NCI-H524 treated with DMSO at 0.1 percent for 48 hours (cell line): ENCODE results near the gene SLC4A4.
A peak's percentile ranks its signal among the peaks of the same experiment; 100 is the strongest.
"Not testable (repeated sequence)": the region's sequence is repeated elsewhere in the genome, so short reads cannot be mapped to it uniquely, and the experiment has no call there.

Experiments
- DNase-seq: peaks from one replicate; lab custom pipeline; 2025; lab: John Stamatoyannopoulos, UW

Gene SLC4A4

DNA sequence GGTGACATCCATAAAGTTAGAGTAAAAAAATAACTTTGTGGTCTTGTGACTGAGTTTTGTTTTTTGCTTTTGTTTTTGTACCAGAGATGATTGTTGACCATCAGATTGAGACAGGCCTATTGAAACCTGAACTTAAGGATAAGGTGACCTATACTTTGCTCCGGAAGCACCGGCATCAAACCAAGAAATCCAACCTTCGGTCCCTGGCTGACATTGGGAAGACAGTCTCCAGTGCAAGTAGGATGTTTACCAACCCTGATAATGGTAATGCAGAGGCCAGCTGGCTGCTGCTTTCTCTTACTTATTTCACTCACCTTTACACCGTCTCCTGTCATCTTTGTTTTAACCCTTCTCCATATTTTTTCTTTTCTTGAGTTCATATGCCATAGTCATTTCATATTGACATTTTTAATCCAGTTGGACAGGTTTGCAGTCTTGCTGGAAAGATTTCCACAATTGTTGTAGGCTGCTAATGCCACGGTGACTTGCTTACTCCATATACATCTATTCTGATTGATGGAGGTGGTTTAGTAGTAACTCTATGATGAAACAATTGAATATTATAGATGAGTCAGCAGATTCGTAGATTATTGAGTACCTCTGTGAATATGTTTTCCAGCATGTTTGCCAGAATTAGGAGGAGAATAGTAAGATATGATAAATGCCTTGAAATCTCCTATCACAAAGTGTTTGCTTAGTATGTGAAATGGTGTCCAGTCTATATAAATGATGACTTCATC is 18.3 kb downstream of the SLC4A4 start:
- no peak for DNase-seq

DNA sequence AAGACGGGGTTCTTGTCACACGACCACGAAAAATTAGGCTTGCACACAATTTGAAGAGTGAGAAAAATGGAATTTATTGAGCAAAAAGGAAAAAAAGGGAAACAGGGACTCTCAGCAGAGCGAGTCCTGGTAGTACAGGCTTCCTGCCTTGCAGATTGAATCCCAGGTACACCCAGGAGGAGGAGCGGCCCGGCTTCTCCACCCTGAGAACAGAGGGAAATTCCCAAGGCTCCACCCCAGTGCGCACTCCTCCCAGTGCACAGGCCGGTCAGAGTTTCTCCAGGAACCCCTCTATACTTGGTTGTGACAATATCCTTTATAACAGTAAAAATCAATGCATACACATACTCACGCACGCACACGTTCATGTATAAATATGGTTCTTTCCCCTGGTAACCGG is 22.0 kb downstream of the SLC4A4 start:
- DNase-seq, result no peak

DNA sequence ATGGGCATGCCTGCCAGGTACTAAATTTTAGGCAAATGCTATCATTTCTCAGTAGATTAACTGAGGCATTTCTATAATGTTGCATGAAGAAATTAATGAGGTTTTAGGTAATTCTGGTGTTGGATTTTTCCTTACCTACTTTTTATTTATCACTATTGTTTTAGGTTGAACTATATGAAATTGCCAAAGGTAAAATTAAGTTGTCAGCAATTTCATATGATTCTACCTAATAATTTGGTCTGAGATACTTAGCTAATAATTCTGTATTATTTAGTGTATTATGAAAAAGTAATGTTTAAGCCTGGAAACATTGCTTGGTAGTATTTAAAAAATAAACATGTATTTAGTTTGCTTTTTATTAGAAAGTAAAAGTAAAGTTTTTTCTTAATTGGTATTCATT is 22.7 kb downstream of the SLC4A4 start:
- no peak for DNase-seq

DNA sequence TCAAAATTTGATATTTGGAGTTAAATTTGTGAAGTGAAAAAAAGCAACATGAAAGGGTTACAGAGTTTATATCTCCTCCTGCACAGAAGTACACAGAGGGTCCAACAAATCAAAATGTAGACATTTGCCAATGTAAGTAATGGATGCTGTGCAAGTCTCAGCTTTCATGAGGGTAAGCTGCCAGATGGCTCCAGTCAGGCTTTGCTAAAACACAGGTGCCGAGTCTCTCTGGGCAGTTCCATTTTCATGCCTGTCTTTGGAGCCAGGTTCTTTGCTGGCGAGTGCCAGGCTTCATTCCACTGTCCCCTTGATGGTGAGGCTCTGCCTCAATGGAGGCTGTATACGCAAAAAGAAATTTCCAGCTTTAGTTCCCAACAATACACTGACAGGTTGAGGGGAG is 27.9 kb downstream of the SLC4A4 start:
- peak; percentile 71 for DNase-seq

DNA sequence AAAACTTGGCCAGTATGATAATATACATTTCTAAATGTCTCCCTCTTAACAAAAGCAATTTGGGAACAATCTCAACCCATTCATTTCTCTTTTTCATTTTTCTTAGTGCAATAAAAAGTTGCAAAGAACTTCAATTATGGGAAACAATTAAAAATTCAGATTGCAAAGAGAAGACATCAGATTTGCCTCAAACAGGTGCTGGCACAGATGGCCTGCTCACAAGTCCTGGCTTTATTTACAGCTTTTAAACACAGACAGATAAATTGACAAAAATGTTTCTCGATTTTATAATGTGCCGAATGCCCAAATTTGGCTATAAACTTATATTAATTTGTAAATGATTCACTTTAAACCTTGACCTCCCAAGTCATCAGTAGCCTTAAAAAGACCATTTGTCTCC is 28.7 kb downstream of the SLC4A4 start:
- no peak for DNase-seq

DNA sequence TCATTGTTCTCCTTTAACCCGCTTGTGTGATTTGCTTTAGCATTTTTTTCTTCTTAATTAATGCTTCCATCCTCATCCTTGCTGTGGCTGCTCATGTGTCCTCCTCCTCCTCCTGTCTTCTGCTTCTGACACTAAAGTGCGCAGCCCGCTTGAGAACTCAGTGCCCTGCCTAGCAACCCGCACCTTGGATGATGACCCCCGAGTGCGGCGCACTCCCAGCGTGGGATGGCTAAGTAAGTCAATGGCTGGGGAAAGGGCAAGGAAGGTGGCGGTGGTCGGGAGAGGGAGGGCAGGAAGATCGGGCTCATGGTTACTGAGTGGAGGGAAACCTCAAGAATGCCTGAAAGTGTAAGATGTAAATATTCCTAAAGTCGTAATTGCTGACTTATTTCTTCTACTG is 30.1 kb downstream of the SLC4A4 start:
- no peak for DNase-seq

DNA sequence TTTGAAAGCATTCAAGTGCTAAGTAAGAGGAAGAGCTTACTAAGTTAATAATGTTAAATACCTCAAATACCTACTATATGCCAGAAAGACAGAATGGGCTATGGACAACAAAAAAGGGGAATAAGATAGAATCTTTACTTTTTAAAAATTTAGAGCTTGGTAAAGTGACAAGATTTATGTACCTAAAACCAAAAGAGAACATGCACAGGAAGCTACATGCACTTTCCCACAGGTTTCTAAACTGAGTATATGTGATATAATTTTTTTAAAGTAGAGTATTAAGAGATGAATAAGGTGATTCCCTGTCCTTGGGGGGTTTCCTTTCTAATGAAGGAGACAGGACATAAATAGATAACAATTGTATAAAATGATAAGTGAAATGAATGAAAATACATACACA is 30.7 kb downstream of the SLC4A4 start:
- DNase-seq, result no peak

DNA sequence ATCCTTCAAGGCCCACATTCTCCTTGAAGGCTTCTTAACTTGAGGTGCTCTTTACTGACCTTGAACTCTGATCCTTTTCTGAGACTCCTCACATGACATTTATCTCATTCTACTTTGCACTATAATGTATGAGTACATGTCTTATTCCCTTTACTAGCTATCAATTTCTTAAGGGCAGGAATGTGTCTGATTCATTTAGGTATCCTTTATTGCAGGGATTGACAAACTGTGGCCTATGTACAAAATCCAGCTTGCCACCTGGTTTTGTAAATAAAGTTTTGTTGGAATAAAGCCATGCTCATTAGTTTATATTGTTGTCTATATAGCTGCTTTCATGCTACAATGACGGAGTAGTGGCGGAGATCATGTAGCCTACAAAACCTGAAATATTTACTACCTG is 36.7 kb downstream of the SLC4A4 start:
- no peak for DNase-seq

DNA sequence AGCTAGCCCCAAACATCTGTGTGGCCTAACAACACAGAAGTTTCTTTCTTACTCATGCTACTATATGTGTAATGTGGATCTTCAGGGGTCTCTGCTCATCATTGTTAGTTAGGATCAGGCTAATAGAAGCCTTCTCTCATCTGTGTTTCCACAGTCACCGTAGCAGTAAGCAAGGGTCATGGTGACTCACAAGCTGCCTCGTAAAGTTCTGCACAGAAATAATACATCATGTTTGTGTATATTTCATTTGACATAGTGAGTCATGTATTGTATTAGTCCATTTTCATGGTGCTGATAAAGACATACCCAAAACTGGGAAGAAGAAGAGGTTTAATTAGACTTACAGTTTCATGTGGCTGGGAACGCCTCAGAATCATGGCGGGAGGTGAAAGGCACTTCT is 38.7 kb downstream of the SLC4A4 start:
- DNase-seq, result no peak

DNA sequence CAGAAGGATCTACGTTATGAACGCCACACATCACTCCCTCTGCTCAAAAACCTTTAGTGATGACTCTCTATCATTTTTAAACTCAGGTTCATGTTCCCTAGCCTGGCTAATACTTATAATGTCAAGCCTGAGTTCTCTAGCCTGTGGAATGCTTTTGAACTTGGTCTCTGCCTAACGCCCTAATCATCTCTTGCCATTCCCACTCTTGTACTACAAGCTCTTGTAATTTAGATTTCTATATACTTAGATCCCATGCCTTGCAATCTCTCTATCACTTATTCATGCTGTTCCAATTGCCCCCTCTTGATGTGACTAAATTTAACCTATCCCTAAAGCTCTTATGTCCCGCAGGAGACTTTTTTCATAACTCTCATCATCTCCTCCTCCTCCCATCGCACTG is 40.3 kb downstream of the SLC4A4 start:
- DNase-seq, result no peak

DNA sequence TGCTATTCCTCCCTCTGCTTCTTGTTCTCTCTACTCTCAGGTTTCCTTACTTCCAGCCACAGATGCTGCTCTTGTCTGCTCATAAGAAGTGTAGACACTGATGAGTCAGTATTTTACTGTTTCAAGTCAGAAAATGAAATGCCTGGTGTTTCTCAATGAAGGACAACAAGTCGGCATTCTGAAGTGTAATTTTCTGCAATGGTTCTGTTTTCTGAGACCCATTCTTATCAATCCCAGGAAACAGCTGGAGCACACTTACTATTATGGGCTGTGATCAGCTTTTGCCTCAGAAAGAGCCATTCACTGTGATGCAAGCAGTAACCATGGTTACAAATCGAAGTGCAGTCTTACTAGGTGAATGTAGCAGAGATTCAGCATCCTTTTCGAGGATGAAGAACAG is 42.0 kb downstream of the SLC4A4 start:
- DNase-seq, result no peak

DNA sequence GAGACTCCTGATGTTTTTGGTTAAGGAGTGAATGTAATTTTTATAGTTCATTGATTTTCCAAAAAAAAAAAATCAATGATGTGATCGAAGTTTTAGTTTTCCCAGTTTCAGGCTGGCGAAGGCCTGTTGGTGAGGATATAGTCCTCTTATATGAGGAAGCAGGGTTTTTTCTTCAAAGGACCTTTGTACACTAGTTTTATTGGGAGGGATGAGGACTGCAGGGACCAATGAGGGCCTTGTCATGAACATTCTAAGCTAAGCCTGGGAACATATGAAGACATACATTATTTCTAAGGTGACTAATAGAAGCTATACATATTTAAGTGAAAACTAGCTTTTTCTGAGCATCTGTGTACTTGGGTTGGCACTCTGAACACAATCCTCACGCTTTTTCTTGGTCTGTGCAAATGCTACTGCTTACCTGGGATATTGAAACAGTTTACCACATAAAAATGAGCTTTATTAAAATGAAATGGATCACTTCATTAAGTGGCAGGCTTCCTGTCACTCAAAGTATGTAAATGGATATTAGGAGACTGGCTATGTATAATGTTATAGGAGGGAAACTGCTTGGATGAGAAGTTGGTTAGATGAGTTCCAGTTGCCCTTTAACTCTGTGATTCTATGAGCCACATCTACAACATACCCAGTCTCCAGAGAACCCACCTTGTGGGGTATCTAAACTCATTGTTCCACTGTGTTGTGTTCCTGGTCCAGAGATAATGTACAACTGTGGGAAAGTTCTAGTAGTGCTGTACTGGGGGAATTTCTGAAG is 43.5 kb downstream of the SLC4A4 start:
- DNase-seq, result no peak

DNA sequence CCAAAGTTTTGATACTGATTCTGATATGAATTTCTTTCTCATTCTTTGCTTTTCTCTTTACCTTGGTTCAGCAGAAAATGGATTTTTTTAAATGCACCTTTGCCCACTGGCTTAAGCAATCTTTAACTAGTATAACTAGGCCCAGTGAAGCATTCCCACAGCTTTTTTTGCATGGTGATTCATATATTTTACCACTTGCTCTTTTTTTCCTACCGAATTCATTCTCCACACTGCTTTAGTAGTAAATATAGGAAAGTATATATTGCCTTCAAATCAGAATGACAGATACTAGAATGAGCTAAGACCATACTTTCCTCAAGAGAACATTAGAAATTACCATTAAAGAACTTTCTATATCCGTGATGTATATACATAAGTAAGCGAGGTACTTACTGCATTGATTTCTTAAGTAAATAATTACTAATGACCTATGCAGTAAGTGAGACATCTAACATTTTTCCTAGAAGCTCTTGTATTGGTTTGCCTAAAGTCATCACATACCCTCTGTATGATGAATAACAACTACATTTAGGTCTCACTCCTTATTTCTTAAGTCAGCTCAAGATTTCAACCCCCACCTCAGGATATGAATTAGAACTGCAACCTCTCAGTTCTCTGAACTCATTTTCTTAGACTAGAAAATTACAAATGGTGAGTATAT is 44.2 kb downstream of the SLC4A4 start:
- no peak for DNase-seq

DNA sequence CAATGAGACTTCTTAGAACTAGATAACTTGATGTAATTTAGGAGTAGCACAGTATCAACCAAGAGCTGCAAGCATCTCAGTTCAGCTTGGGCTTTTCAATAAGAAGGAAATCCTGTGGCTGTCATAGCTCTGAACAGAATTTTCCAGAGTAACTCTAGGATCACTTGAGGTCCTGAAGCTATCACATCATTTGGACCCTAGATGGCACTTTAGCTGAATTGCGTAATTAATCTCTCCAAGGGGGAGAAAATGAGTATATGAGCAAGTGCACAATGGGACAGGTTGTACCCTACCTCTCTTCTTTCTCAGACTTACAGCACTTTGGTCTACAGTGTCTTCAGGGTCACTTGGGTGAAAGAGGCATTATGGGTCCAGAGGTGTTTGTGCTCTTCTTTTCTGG is 45.2 kb downstream of the SLC4A4 start:
- DNase-seq, result no peak

DNA sequence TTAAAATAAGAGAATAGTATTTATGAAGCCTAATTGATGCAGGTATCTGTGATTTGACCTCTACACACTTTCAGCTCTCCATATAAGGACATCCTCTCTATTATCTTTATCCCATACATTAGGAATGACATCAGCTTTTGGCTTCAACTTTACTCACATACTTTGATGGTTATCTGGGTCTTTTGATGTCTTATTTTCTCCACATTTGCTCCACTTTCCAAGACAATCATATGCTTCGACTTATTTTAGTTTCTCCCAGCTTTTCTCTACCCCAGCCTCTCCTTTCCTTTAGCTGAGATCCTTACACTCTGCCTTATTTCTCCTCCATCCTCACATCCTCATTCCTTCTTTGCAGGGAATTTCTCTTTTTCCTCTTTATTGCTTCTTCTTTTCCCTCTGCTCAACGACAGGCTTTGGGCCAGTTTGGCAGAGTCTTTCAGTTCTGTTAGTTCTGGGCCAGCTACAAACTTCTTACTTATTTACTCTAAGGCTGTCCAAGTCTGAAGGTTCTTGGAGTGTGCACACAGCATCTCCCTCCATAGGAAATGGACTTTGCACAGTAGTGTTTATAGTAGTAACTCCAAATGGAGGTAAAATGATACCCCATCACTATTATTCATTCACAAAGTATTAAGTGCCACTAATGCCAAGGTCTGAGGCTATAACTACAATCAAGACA is 50.5 kb downstream of the SLC4A4 start:
- DNase-seq, result no peak

DNA sequence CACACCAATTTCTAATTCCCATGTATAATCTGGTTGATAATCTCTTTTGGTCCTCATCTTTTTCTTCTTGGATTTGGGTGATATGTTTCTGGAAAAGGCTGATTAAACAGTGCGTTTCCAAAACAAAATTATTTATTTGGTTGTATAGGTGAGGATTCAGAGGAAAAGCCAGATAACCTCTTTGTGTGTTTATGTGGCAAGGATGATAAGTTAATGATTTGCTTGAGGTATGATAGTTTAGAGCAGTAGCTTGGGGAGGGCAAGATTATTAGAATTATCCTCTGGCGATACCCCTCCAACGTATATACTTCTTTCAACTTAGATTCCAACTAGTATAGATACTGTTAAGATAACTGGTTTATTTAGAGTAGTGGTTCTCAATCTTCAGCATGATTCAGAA is 53.3 kb downstream of the SLC4A4 start:
- no peak for DNase-seq

DNA sequence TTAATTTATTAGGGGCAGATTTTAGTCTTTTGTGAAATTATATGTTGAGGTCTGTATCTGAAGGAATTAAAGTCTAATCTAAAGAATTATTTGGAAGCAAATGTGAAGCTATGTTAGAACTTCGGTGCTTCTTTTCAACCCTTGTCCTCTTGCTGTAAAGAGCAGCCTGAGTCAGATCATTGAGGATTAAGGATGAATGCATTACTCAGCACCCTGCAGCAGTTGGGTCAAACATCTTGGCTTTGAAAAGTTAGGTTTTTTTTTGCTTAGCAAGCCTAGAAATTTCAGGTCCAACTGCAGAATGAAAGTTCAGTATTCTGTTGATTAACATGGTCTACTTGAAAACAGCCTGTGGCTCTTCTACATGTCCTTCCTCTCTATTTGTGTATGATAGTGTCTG is 57.6 kb downstream of the SLC4A4 start:
- no peak for DNase-seq

DNA sequence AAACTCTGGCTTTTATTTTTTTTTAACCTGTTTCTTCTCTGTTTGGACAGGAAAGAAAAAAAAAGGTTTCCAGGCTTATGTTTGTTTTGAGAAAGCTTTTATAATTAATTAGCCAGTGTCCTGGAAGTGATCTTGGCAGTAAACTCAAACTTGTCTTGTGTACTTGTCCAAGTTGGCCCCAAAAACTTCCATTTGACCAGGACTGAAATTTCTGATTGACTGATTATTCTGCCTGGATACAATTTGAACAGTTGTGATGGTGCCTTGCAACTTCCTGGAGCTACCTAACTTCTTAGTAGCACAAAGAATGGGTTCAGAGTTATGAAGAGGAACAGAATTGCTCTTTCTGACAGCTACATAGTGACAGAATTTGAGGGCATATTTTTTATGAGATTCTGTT is 62.0 kb downstream of the SLC4A4 start:
- DNase-seq, result no peak

DNA sequence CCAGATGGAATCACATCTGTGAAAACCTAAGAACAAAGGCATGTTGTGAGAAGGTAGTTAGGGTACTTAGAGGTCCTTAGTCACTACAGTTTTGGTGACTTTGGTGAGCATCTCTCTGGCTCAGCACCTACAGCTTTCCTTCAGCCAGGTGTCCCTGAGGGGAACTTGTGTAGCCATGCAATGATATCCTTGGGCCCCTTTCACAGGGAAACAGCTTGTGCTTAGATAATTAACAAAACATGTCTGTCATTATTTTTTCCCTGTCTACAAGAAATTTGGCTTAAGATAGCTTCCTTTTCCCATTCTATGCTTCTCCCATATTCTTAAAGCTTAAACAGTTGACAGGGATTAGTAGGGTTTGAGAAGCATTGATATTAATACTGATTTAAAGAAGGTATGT is 63.8 kb downstream of the SLC4A4 start:
- DNase-seq, result no peak

DNA sequence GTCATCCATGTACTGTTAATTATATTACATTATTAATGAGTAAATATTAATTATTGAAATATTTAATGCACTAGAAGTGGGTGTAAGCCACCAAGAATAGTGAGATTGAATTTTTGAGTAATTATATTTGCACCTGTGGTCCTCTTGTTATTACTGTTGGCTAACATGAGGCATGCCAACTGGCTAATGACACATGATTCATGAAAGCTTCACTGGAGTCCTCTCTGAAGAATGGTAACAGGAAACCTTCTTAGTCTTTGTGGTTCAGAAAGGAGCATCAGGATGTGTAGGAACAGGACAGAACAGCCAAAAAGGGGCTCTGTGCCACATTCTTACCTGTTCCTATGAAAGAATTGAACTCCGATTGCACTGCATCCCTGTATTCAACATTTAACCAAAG is 65.2 kb downstream of the SLC4A4 start:
- DNase-seq, result no peak

DNA sequence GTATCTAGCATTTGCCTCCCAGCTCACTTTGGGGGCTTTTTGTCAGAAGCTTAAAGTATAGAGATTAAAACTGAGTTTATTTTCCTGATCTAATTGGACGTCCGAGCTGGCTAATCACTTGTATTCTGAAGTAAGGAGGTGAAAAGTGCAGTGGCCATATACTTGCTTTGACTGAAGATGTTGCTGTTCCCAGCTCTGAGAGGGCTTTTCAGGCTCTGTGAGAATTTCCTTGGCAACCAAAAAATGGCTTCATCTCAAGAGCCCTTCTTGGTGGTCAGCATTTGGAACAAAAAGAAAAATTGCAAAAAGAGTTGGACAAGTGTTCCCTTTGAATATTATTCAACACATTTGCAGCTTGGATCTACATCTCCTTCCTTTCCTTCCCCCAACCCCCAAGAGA is 67.0 kb downstream of the SLC4A4 start:
- DNase-seq, result no peak

DNA sequence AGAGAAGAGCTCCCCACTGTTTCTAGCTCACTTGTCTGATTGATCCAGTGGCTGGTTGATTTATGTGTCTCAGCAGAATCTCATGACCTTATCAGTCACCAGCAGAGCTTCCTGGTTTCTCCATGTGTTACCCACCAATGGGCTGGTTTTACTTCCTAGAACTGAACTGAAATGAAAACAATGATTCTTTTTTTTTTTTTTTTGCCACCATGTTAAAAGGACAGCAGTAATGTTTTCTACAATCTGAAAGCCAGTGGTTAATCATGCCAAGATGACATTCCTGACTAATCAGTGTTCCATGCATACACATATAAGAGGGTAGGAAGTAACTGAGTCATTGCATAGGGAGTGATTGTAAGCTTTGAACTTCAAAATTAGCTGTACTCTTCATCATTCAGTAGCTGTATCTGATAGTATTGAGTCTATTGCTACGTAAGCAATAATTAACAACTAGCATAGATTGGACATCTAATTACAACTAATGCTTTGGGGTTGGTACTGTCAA is 67.7 kb downstream of the SLC4A4 start:
- DNase-seq, result no peak

DNA sequence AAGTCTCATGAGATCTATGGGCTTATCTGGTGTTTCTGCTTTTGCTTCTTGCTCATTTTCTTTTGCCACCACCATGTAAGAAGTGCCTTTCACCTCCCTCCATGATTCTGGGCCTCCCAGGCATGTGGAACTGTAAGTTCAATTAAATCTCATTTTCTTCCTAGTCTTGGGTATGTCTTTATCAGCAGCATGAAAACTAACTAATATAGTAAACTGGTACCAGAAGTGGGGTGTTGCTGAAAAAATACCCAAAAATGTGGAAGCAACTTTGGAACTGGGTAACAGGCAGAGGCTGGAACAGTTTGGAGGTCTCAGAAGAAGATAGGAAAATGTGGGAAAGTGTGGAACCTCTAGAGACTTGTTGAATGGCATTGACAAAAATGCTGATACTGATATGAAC is 70.1 kb downstream of the SLC4A4 start:
- not testable (repeated sequence) for DNase-seq
